ENCODE data around the gene GGPS1.

GGPS1 gene

GRCh38 chr1:235325854-235326253, 2.5 kb upstream of the GGPS1 start:
- DNase-seq (ENCODE audit: insufficient read length) (no peak), FAIRE-seq (no peak)
- no peak for TF ChIP-seq POLR2A (IDR thresholded peaks at IDR 0.05; ENCODE audit: low read depth, low read length)

DNA sequence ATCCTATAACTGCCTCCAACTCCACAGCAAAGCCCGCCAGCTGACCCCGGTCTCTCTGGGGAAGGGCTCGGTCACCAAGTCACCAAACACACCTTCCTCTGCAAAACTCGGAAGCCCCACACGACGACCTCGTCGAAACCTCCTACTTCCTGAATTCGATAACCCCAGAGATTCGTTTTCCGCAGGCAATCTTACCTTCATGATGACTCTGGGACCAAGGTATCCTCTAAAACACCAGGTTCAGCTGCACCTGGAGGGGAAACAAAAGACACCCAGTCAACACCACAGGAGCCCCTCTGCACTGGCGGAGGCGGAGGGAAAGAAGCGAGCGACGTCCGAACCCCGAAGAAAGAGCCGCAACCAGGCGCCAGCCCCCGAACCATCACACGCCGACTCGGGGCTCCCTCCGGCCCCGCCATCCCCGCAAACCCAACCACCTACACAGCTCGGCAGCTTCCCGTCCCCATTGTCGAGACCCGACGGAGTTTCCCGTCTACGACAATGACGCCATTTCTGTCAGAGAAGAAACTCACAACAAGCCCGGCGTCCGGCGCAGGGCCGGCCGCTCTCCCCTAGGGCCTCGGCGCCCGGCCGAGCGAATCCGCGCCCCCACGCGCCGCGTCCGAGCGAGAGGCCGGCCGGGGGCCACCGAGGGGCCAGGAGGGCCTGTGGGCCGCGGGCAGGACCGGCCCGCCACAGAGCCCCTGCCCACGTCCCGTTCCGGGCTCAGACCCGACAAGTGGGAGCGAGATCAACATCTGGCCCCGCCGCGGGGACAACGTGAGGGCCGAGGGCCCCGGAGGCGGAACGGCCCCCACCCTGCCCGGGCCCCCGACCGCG, 1.4 kb upstream of the GGPS1 start:
- no peak for TF ChIP-seq POLR2A (IDR thresholded peaks at IDR 0.05; ENCODE audit: low read depth, low read length)
- no peak for TF ChIP-seq POLR2AphosphoS5 (IDR thresholded peaks at IDR 0.05; ENCODE audit: low read depth, low read length)
- no peak for TF ChIP-seq TAF1 (IDR thresholded peaks at IDR 0.05; ENCODE audit: borderline replicate concordance, low read depth, low read length)
- FAIRE-seq (peak; percentile 91), DNase-seq (ENCODE audit: insufficient read length) (peak; percentile 29)

- peak; percentile 73 for DNase-seq (ENCODE audit: insufficient read length)
- TF ChIP-seq TAF1 (IDR thresholded peaks at IDR 0.05; ENCODE audit: borderline replicate concordance, low read depth, low read length) = peak; percentile 75; the same call in 1 of the 2 replicates
- TF ChIP-seq POLR2A (IDR thresholded peaks at IDR 0.05; ENCODE audit: low read depth, low read length) = peak; percentile 53
- TF ChIP-seq POLR2AphosphoS5 (IDR thresholded peaks at IDR 0.05; ENCODE audit: low read depth, low read length) = no peak; the same call in 1 of the 2 replicates
- no peak for FAIRE-seq
Observed at GRCh38 chr1:235327559-235328270, 655 bp upstream of the GGPS1 start, which contains the start of gene ARID4B. Gene ARID4B, minus strand, starts transcription at chr1:235328179. Its CDS starts 1,260 bp downstream, at chr1:235326919.

DNA sequence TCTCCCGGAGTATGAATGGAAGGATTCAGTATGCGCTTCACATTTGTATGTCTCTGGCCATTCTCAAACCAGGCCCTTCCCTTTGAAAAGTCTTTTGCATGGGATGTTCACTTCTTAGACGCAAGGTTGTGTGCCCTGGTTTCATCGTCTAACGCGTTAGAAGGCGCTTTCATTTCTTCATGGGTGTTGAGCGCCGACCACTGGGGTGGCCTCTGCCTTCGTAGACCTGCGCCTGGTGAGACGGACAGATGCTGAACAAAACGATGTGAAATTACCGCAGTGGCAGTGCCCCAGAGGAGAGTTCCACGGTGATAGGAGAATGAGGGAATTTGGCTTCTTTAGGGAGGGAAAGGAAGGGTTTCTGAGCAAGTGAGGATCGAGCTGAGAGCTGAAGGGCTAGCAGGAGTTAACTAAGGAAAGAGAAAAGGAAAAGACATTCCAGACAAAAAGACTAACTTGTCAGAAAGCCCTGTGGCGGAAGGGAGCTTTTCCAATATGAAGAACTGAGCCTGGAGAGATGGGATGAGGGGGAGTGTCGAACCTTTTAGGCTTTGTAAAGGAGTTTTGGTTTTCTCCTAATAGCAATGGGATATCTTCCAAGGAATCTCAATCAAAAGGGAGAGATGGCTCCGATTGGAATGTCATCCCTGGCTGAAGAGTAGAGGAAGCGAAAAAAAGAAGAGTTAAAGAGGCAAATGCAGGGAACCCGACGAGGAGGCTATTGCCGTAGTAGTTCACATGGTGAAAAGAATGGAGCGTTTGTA, 951 bp downstream of the GGPS1 start:
- TF ChIP-seq TAF1 (IDR thresholded peaks at IDR 0.05; ENCODE audit: borderline replicate concordance, low read depth, low read length) = no peak
- no peak; the same call in 1 of the 2 replicates for TF ChIP-seq POLR2AphosphoS5 (IDR thresholded peaks at IDR 0.05; ENCODE audit: low read depth, low read length)
- no peak for TF ChIP-seq POLR2A (IDR thresholded peaks at IDR 0.05; ENCODE audit: low read depth, low read length)
- FAIRE-seq (peak; percentile 46), DNase-seq (ENCODE audit: insufficient read length) (peak; percentile 21)

GRCh38 chr1:235330918-235331285, 2.5 kb downstream of the GGPS1 start:
- TF ChIP-seq TAF1 (IDR thresholded peaks at IDR 0.05; ENCODE audit: borderline replicate concordance, low read depth, low read length) = no peak
- TF ChIP-seq POLR2AphosphoS5 (IDR thresholded peaks at IDR 0.05; ENCODE audit: low read depth, low read length) = no peak
- no peak for TF ChIP-seq POLR2A (IDR thresholded peaks at IDR 0.05; ENCODE audit: low read depth, low read length)
- DNase-seq (ENCODE audit: insufficient read length) (no peak), FAIRE-seq (no peak)

DNA sequence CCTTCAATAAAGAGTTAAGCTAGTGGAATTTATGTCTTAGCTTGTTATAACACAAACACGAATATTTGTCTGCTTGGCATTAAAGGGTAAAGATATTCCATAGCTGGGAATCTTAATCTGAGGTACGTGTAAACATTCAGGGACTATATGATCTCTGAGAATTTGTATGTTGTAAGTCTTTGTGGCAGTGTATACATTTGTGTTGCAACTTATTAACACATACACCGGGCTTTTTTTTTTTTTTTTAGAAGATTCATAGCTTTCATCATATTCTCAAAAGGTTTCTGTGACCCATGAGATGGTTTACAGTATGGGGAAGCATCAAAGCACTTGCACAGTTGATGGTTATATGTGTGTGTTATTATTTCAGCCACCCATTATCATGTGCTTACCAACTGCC, 3.0 kb downstream of the GGPS1 start:
- DNase-seq (ENCODE audit: insufficient read length) = no peak
- FAIRE-seq = no peak
- TF ChIP-seq POLR2AphosphoS5 (IDR thresholded peaks at IDR 0.05; ENCODE audit: low read depth, low read length) (no peak), TAF1 (IDR thresholded peaks at IDR 0.05; ENCODE audit: borderline replicate concordance, low read depth, low read length) (no peak), POLR2A (IDR thresholded peaks at IDR 0.05; ENCODE audit: low read depth, low read length) (no peak)

GRCh38 chr1:235336903-235337302, 8.5 kb downstream of the GGPS1 start:
- TF ChIP-seq POLR2A (IDR thresholded peaks at IDR 0.05; ENCODE audit: low read depth, low read length) (no peak), TAF1 (IDR thresholded peaks at IDR 0.05; ENCODE audit: borderline replicate concordance, low read depth, low read length) (no peak), POLR2AphosphoS5 (IDR thresholded peaks at IDR 0.05; ENCODE audit: low read depth, low read length) (no peak)
- FAIRE-seq (no peak), DNase-seq (ENCODE audit: insufficient read length) (no peak)

DNA sequence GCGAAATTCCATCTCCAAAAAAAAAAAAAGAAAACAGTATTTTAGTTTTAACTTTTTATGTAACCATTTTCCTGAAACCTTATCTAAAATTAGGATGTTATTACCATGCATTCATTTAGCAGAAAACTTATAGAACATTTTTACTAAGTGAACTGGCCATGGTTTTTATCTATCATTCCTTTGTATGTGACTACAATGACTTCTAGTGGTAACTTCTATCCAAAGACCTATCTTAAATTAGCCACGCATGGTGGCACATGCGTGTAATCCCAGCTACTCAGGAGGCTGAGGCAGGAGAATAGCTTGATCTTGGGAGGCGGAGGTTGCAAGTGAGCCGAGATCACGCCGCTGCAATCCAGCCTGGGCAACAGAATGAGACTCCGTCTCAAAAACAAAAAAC, 11.4 kb downstream of the GGPS1 start:
- DNase-seq (ENCODE audit: insufficient read length) (no peak), FAIRE-seq (no peak)
- no peak for TF ChIP-seq POLR2A (IDR thresholded peaks at IDR 0.05; ENCODE audit: low read depth, low read length)
- no peak for TF ChIP-seq TAF1 (IDR thresholded peaks at IDR 0.05; ENCODE audit: borderline replicate concordance, low read depth, low read length)
- no peak for TF ChIP-seq POLR2AphosphoS5 (IDR thresholded peaks at IDR 0.05; ENCODE audit: low read depth, low read length)

- TF ChIP-seq TAF1 (IDR thresholded peaks at IDR 0.05; ENCODE audit: borderline replicate concordance, low read depth, low read length) (no peak), POLR2A (IDR thresholded peaks at IDR 0.05; ENCODE audit: low read depth, low read length) (no peak), POLR2AphosphoS5 (IDR thresholded peaks at IDR 0.05; ENCODE audit: low read depth, low read length) (no peak)
- FAIRE-seq (no peak), DNase-seq (ENCODE audit: insufficient read length) (no peak)
Observed at GRCh38 chr1:235341334-235341733, 13.0 kb downstream of the GGPS1 start.

DNA sequence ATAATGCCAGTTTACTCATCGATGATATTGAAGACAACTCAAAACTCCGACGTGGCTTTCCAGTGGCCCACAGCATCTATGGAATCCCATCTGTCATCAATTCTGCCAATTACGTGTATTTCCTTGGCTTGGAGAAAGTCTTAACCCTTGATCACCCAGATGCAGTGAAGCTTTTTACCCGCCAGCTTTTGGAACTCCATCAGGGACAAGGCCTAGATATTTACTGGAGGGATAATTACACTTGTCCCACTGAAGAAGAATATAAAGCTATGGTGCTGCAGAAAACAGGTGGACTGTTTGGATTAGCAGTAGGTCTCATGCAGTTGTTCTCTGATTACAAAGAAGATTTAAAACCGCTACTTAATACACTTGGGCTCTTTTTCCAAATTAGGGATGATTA, 13.7 kb downstream of the GGPS1 start:
- DNase-seq (ENCODE audit: insufficient read length) = no peak
- FAIRE-seq = no peak
- TF ChIP-seq TAF1 (IDR thresholded peaks at IDR 0.05; ENCODE audit: borderline replicate concordance, low read depth, low read length) = no peak
- no peak for TF ChIP-seq POLR2AphosphoS5 (IDR thresholded peaks at IDR 0.05; ENCODE audit: low read depth, low read length)
- no peak for TF ChIP-seq POLR2A (IDR thresholded peaks at IDR 0.05; ENCODE audit: low read depth, low read length)

DNA sequence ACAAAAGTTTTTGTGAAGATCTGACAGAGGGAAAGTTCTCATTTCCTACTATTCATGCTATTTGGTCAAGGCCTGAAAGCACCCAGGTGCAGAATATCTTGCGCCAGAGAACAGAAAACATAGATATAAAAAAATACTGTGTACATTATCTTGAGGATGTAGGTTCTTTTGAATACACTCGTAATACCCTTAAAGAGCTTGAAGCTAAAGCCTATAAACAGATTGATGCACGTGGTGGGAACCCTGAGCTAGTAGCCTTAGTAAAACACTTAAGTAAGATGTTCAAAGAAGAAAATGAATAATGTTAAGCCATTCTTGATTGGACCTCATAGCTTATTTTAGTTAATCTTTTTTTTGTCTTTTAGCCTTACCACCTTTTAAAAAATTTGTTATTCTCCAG, 14.1 kb downstream of the GGPS1 start:
- no peak for TF ChIP-seq POLR2A (IDR thresholded peaks at IDR 0.05; ENCODE audit: low read depth, low read length)
- no peak for TF ChIP-seq TAF1 (IDR thresholded peaks at IDR 0.05; ENCODE audit: borderline replicate concordance, low read depth, low read length)
- no peak for TF ChIP-seq POLR2AphosphoS5 (IDR thresholded peaks at IDR 0.05; ENCODE audit: low read depth, low read length)
- FAIRE-seq (no peak), DNase-seq (ENCODE audit: insufficient read length) (no peak)
